GM12891 (cell line): Measurements from ENCODE around the gene HSF2.

Experiments used
- POLR2A ChIP-seq: IDR thresholded peaks from 2 replicates; pipeline ENCODE4 v1.6.1; 2011; ENCODE audit warnings: low read depth, low read length, control low read depth
- POLR2AphosphoS5 ChIP-seq: IDR thresholded peaks from 2 replicates; pipeline ENCODE4 v1.6.1; 2011; ENCODE audit warnings: low read depth, low read length, control low read depth
- TAF1 ChIP-seq: IDR thresholded peaks from 2 replicates; pipeline ENCODE4 v1.6.1; 2011; ENCODE audit warnings: low read depth, low read length, control low read depth

- TF ChIP-seq POLR2A (no peak), TAF1 (no peak), POLR2AphosphoS5 (no peak)
Observed at GRCh38 chr6:122449069-122449468, 49.6 kb downstream of the HSF2 start.
